GM21825 (cell line): ENCODE data around the gene ADORA1.

Experiments used
- ATAC-seq: cut with Tn5 transposase; IDR thresholded peaks from one replicate; pipeline ENCODE4 v1.9.1; 2021; ENCODE audit warnings: mild to moderate bottlenecking, moderate library complexity; ENCODE audit not compliant: unreplicated experiment

The ADORA1 gene

GRCh38 chr1:203093754-203094410 is 33.6 kb upstream of the ADORA1 start:
- no peak for ATAC-seq

- ATAC-seq: no peak
Measured at GRCh38 chr1:203095061-203095690, 32.4 kb upstream of the ADORA1 start.

DNA sequence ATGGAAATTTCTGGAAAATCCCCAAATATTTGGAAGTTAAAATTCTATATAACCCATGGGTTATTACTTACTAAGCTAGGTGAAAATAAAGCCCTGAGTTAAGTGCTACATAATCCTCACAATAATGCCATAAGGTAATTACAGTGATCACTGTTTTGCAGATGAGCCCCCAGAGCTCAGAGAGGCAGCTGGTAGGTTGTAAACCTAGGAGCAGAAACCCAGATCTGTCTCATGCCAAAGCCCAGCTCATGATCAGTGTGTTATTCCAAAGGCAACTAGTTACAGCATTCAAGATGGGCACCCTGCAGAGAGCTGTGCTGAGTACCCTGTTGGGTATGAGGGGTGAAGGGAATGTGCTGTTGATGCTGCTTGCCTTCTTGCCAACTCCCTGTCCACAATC is 31.0 kb upstream of the ADORA1 start:
- ATAC-seq: no peak

- no peak for ATAC-seq
Measured at GRCh38 chr1:203097001-203097400, 30.5 kb upstream of the ADORA1 start.

DNA sequence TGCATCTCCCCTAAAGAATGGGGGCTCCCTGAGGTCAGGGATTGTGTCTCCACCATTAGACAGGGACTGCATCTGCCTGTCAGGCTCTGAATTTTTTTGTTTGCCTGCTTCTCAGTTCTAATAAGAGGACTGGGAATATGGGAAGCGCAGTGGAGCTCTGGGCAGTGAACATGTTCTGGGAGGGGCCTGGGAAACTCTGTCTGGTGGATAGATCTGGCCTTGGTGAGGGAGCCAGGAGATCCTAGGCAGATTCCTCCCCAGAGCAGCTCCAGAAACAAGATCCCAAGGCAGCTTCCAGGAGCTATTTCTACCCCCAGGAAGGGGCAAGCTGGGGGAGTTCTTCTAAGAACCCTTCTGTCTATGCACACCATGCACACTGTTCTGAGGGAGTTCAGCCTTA is 29.1 kb upstream of the ADORA1 start:
- ATAC-seq: no peak

- no peak for ATAC-seq
Measured at GRCh38 chr1:203098914-203099520, 28.5 kb upstream of the ADORA1 start.

DNA sequence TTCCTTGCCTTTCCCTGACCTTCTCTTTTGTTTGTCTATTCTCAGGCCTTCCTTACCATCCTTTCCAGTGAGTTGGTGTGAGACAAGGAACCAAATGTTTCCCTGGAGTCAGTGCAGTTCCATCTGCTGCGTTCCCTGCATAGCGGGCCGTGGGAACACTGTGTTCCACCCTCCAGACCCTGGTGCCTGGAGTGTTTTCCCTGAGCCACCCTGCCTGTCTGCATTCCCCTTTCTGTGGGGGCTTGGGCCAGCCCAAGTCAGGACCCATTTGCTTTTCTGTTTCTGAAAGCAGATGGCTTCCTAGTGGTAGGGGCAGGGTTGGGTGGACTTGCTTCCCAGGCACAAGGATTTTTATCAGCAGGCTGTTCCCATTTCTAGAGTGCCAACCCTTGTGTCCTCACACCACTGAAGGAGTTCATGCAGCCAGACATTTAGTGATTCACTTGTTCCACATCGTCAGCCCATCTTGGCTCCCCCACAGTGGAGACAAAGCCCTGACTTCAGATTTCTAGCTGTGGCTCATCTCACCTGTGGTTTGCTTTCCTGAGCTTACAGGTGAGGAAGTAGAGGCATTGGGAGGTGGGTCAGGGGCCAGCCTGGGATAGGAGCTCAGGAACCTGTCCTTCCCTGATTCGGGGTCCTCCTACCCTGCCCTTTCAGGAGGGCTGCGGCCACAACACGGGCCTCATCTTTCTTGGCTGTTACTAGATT is 27.6 kb upstream of the ADORA1 start:
- no peak for ATAC-seq

DNA sequence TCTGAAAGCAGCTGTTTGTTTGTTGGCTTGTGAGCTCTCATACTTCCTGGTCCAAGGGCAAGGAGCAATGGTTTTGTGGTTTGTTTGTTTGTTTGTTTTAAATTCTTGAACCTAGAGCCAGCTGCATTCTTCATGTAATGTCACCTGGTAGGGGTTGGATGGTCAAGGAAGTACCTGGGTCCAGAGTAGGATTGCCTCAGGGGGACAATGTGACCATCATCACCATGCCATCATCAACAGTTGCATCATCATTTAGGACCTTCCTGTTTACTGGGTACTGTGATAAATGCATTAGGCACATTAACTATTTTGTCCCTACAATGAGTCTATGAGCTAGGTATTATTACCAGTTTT is 27.0 kb upstream of the ADORA1 start:
- ATAC-seq: no peak

- no peak for ATAC-seq
Measured at GRCh38 chr1:203101813-203102634, 25.5 kb upstream of the ADORA1 start.

DNA sequence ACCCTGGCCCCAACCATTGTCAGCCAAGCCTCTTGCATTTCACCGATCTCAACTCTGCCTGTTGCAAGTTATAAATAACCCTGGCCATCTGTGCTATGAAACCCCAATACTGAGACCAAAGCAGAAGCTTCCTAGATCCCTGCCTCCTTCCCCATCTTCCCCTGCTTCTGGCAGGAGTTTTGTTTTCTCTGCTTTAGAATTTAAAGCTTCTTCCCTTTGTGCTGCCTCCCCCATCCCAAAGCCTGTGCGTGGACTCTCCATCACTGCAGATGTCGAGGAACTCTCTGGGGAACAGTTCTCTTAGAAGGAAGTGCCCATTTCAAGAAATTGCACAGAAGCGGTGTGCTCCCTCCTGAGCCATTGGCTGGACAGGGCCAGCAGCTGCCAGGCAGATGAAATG is 24.3 kb upstream of the ADORA1 start:
- no peak for ATAC-seq

- ATAC-seq: no peak
Measured at GRCh38 chr1:203103829-203104495, 23.6 kb upstream of the ADORA1 start.

GRCh38 chr1:203104789-203105390 is 22.6 kb upstream of the ADORA1 start:
- no peak for ATAC-seq

GRCh38 chr1:203112475-203112874 is 15.1 kb upstream of the ADORA1 start:
- ATAC-seq: no peak

DNA sequence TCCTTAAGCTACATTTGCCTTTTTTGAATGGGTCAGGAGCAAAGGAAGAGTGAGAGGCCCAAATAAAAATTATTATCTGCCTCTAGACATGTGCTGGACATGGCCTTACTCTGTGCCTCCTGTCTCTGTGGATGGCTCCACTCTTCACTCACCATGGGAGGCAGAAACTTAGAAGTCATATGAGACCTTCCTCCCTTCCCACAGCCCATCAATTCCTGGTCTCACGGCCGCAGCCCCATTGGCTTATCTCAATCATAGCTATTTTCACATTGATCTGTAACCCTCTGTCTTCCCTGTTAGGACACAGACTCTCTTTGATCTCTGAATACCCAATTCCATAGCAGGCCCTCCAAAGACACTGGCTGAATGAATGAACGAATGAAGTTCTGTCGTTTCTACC is 14.2 kb upstream of the ADORA1 start:
- ATAC-seq: no peak

DNA sequence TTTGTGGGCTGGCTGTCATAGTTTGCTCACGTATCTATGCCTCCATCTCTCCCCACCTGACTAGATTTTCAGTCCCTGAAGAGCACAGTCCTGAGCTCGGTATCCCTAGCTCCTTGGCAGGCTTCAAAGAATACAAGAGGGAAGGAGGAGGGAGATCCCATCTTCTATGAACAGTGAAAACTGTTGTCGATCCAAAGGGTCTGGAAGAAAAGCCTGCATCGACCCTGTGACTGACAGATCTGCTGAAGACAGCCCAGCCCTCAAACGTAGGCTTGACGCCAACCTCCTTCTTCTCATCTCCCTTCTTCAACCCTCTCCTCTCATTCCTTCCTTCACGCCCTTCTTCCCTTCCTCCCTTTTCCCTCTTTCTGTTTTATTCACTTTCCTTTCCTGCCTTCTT is 13.3 kb upstream of the ADORA1 start:
- ATAC-seq: no peak

- ATAC-seq: no peak
Measured at GRCh38 chr1:203116091-203116820, 11.3 kb upstream of the ADORA1 start.

DNA sequence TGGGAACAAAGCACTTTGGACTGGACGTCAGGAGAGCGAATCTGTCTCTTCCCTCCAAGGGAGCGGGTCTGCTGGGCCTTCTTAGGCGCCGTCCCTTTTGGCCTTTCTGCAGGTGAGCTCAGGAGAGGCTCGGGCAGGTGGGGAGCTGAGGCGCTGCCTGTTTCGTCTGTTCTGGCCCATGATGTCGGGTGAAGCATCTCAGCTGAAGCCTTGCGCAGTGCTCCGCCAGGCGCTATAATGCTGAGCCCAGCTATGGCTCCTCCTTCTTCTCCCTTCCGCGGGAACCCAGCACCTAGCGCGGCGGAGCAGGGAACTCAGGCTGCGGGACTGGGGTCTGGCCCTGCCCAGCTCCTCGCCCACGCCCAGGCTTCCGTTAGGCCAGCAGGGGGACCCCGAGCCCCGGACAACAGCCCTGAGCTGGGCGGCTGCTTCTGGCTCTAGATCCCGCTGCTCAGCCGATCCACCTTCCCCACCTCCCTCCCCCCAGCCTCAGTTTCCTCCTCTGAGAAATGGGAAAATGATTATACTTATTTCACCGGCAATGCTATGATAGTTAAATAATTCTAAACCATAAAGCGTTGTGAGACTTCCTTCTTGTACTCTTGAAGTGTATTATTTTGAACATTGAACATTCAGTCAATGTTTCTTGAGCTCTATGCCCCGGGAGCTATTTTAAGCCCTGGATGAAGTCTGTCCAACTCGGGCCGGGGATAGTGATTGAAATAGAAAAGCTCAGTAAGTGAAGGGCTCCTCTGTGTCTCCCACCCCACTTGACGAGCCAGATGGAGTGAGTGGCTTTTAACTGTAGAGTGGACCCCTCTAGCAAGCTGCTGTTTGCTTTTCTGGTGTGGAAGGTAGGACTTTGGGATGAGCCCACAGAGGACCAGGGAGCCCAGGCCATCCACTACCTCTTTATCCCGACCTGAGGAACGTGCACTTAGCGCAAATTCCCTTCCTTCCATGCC is 9.6 kb upstream of the ADORA1 start:
- no peak for ATAC-seq
